H9 (cell line): ENCODE data around the gene ABCB1. TPM values are rescaled to one million over a fixed set of nuclear protein-coding genes. Genes with fewer than 3 reads are reported as not detected.

Experiments used
- DNase-seq: peaks from one replicate; pipeline ENCODE4 v3.0.0-alpha.2; 2017
- H2AFZ ChIP-seq: one replicate; pipeline ENCODE4 v1.6.1; 2013; ENCODE audit warnings: mild to moderate bottlenecking, low read length, control low read depth, moderate library complexity
- H2AK5ac ChIP-seq: 2 replicates; pipeline ENCODE4 v1.6.1; 2013; ENCODE audit warnings: low read length, control low read depth, mixed read lengths; ENCODE audit not compliant: insufficient read length
- H2BK120ac ChIP-seq: one replicate; pipeline ENCODE4 v1.6.1; 2013; ENCODE audit warnings: low read depth, mild to moderate bottlenecking, low read length, control low read depth, inconsistent platforms; ENCODE audit not compliant: poor library complexity, severe bottlenecking
- H2BK12ac ChIP-seq: 2 replicates; pipeline ENCODE4 v1.6.1; 2013; ENCODE audit warnings: low read length, control low read depth, mixed read lengths, low read depth; ENCODE audit not compliant: insufficient read length
- H2BK15ac ChIP-seq: 2 replicates; pipeline ENCODE4 v1.6.1; 2013; ENCODE audit warnings: low read depth, low read length, control low read depth
- H2BK20ac ChIP-seq: one replicate; pipeline ENCODE4 v1.6.1; 2013; ENCODE audit warnings: low read depth, mild to moderate bottlenecking, low read length, control low read depth, inconsistent platforms; ENCODE audit not compliant: poor library complexity, severe bottlenecking
- H2BK5ac ChIP-seq: 2 replicates; pipeline ENCODE4 v1.6.1; 2013; ENCODE audit warnings: low read length, control low read depth, mixed read lengths; ENCODE audit not compliant: insufficient read length
- H3K14ac ChIP-seq: 2 replicates; pipeline ENCODE4 v1.6.1; 2013; ENCODE audit warnings: low read length, control low read depth; ENCODE audit not compliant: insufficient read depth
- H3K18ac ChIP-seq: 2 replicates; pipeline ENCODE4 v1.6.1; 2013; ENCODE audit warnings: low read depth, mild to moderate bottlenecking, mixed read lengths, low read length, control low read depth; ENCODE audit not compliant: insufficient read length
- H3K23ac ChIP-seq: 2 replicates; pipeline ENCODE4 v1.6.1; 2013; ENCODE audit warnings: low read length, control low read depth, mixed read lengths, low read depth; ENCODE audit not compliant: insufficient read length
- H3K23me2 ChIP-seq: 2 replicates; pipeline ENCODE4 v1.6.1; 2013; ENCODE audit warnings: low read depth, mild to moderate bottlenecking, mixed read lengths, low read length, control low read depth; ENCODE audit not compliant: insufficient read length, poor library complexity, severe bottlenecking
- H3K27ac ChIP-seq: 2 replicates; pipeline ENCODE4 v1.5.1; 2013; ENCODE audit warnings: low read length, control low read depth, mixed read lengths, low read depth; ENCODE audit not compliant: insufficient read length
- H3K27me3 ChIP-seq: 2 replicates; pipeline ENCODE4 v1.6.1; 2013; ENCODE audit warnings: low read length, control low read depth, inconsistent platforms; ENCODE audit not compliant: insufficient read depth
- H3K4ac ChIP-seq: 2 replicates; pipeline ENCODE4 v1.6.1; 2013; ENCODE audit warnings: low read depth, mild to moderate bottlenecking, control low read depth, inconsistent platforms, low read length, moderate library complexity
- H3K4me1 ChIP-seq: 2 replicates; pipeline ENCODE4 v1.6.1; 2013; ENCODE audit warnings: low read length, control low read depth, inconsistent platforms; ENCODE audit not compliant: insufficient read depth
- H3K4me2 ChIP-seq: 2 replicates; pipeline ENCODE4 v1.6.1; 2013; ENCODE audit warnings: low read length, control low read depth, mixed read lengths; ENCODE audit not compliant: insufficient read length, insufficient read depth
- H3K56ac ChIP-seq: 2 replicates; pipeline ENCODE4 v1.6.1; 2013; ENCODE audit warnings: low read depth, mild to moderate bottlenecking, mixed read lengths, low read length, control low read depth; ENCODE audit not compliant: insufficient read length
- H3K79me1 ChIP-seq: 2 replicates; pipeline ENCODE4 v1.6.1; 2013; ENCODE audit warnings: low read depth, mild to moderate bottlenecking, moderate library complexity, low read length, control low read depth, inconsistent platforms; ENCODE audit not compliant: insufficient read depth, poor library complexity, severe bottlenecking
- H3K79me2 ChIP-seq: 2 replicates; pipeline ENCODE4 v1.6.1; 2013; ENCODE audit warnings: low read length, control low read depth, inconsistent platforms; ENCODE audit not compliant: insufficient read depth
- H3K9ac ChIP-seq: 2 replicates; pipeline ENCODE4 v1.6.1; 2013; ENCODE audit warnings: low read length, control low read depth, mixed read lengths; ENCODE audit not compliant: insufficient read length; ENCODE audit errors: extremely low read depth
- H3K9me3 ChIP-seq: one replicate; pipeline ENCODE4 v1.6.1; 2013; ENCODE audit warnings: low read depth, low read length, inconsistent platforms; ENCODE audit not compliant: control insufficient read depth
- H3T11ph ChIP-seq: one replicate; pipeline ENCODE4 v1.6.1; 2013; ENCODE audit warnings: mild to moderate bottlenecking, low read length, control low read depth, inconsistent platforms
- H4K20me1 ChIP-seq: one replicate; pipeline ENCODE4 v1.6.1; 2013; ENCODE audit not compliant: control insufficient read depth, insufficient read length, insufficient read depth
- H4K5ac ChIP-seq: 2 replicates; pipeline ENCODE4 v1.6.1; 2013; ENCODE audit warnings: low read depth, mild to moderate bottlenecking, mixed read lengths, low read length, control low read depth; ENCODE audit not compliant: insufficient read length
- H4K8ac ChIP-seq: replicated peaks from 2 replicates; pipeline ENCODE4 v1.6.1; 2013; ENCODE audit warnings: low read length, control low read depth, mixed read lengths, low read depth; ENCODE audit not compliant: insufficient read length
- H4K91ac ChIP-seq: 2 replicates; pipeline ENCODE4 v1.6.1; 2013; ENCODE audit warnings: low read depth, mild to moderate bottlenecking, moderate library complexity, mixed read lengths, low read length, control low read depth; ENCODE audit not compliant: insufficient read length
- H3K27ac Mint-ChIP-seq, 3 experiments: 2 replicates in 2 of 3; 3 replicates in 1 of 3; pipeline ENCODE4 v1.8.0; 2020 to 2021; ENCODE audit warnings: mixed read lengths in 3 of 3, mild to moderate bottlenecking in 1 of 3, moderate library complexity in 1 of 3
- H3K27me3 Mint-ChIP-seq: 2 replicates; pipeline ENCODE4 v1.8.0; 2021; ENCODE audit warnings: low read depth, mild to moderate bottlenecking, moderate library complexity, mixed read lengths
- H3K36me3 Mint-ChIP-seq, 3 experiments: 2 replicates in 2 of 3; 3 replicates in 1 of 3; pipeline ENCODE4 v1.8.0; 2020 to 2021; ENCODE audit warnings: low read depth in 3 of 3, mixed read lengths in 3 of 3; ENCODE audit not compliant: insufficient read depth in 1 of 3
- H3K4me1 Mint-ChIP-seq, 2 experiments: 2 replicates each; pipeline ENCODE4 v1.8.0; 2020; ENCODE audit warnings: mixed read lengths in 2 of 2
- H3K4me3 Mint-ChIP-seq, 2 experiments: 2 replicates in 1 of 2; 3 replicates in 1 of 2; pipeline ENCODE4 v1.8.0; 2020 to 2021; ENCODE audit warnings: mild to moderate bottlenecking in 2 of 2, mixed read lengths in 2 of 2, moderate library complexity in 1 of 2
- H3K9me3 Mint-ChIP-seq, 2 experiments: 2 replicates in 1 of 2; 3 replicates in 1 of 2; pipeline ENCODE4 v1.8.0; 2020; ENCODE audit warnings: mild to moderate bottlenecking in 2 of 2, mixed read lengths in 2 of 2, moderate library complexity in 1 of 2
- CTCF ChIP-seq: fragments of 200-600 bp; sonication (generic); conservative IDR thresholded peaks from 3 replicates; pipeline ENCODE4 v1.8.0; 2021; ENCODE audit warnings: antibody characterized with exemption, mild to moderate bottlenecking
- WGBS: extraction: QIAGEN DNeasy Blood & Tissue Kit; methylation state at CpG from one replicate; pipeline ENCODE4 v1.1.7; 2013; ENCODE audit warnings: missing lambda C conversion rate, low lambda C conversion rate, mixed read lengths; ENCODE audit not compliant: insufficient read length; ENCODE audit errors: extremely low coverage; 5-methylcytosine and 5-hydroxymethylcytosine counted together
- total RNA-seq: library from RNA; stranded (reverse); gene quantifications from 2 replicates; pipeline ENCODE4 v1.2.1, GENCODE V29; 2021

Gene ABCB1
- total RNA-seq, 1 experiment from 2014 or later = 0.33 TPM

- DNase-seq = no peak
- H3K23ac ChIP-seq = no peak overlapping the region
- H3K4ac ChIP-seq = no peak overlapping the region
- no peaks in the 10 kb centered on the region for H3K23me2 ChIP-seq
- no peak overlapping the region for H2BK12ac ChIP-seq
- no peak overlapping the region for H3K9ac ChIP-seq
- no peak overlapping the region for H3K27ac Mint-ChIP-seq
- H2AK5ac ChIP-seq = no peak overlapping the region
- no peaks in the 10 kb centered on the region for H3K79me1 ChIP-seq
- no peak overlapping the region for H3K18ac ChIP-seq
- H3K27ac ChIP-seq = no peak overlapping the region
- H2AFZ ChIP-seq = no peak overlapping the region
- no peaks in the 10 kb centered on the region for H3K9me3 Mint-ChIP-seq
- no peak overlapping the region for H3T11ph ChIP-seq
- no peak overlapping the region for H3K4me3 Mint-ChIP-seq
- H3K14ac ChIP-seq = no peak overlapping the region
- no peak overlapping the region for H4K91ac ChIP-seq
- H3K9me3 ChIP-seq = no peaks in the 10 kb centered on the region
- H3K27me3 ChIP-seq = no peaks in the 10 kb centered on the region
- no peaks in the 10 kb centered on the region for H3K4me1 Mint-ChIP-seq
- no CpG with 5 or more reads among the region's 1 CpG for WGBS
- H4K20me1 ChIP-seq = no peaks in the 10 kb centered on the region
- no peak overlapping the region for H2BK15ac ChIP-seq
- H4K8ac ChIP-seq = no peak overlapping the region
- no peak overlapping the region for H3K4me2 ChIP-seq
- no peaks in the 10 kb centered on the region for H3K4me1 ChIP-seq
- no peaks in the 10 kb centered on the region for H3K36me3 Mint-ChIP-seq
- no peak overlapping the region for H2BK120ac ChIP-seq
- no peak overlapping the region for H3K56ac ChIP-seq
- no peak overlapping the region for H2BK5ac ChIP-seq
- no peak for TF ChIP-seq CTCF
- H3K27me3 Mint-ChIP-seq = no peaks in the 10 kb centered on the region; the same call in 1 of the 2 replicates
- no peaks in the 10 kb centered on the region for H3K79me2 ChIP-seq
- H4K5ac ChIP-seq = no peak overlapping the region
- no peak overlapping the region for H2BK20ac ChIP-seq
Observed at GRCh38 chr7:87498893-87499292, 101.8 kb downstream of the ABCB1 start.
